Activated CD8-positive, alpha-beta T cell treated with anti-CD3 and anti-CD28 coated beads, Interleukin-2, amount 10 ng/mL, durations not matched to agents 7 days and 5 days (primary cell): Measurements from ENCODE around the gene ADH5. TPM values are rescaled to one million over a fixed set of nuclear protein-coding genes. Genes with fewer than 3 reads are reported as not detected.
"Not testable (repeated sequence)": the region's sequence is repeated elsewhere in the genome, so short reads cannot be mapped to it uniquely, and the experiment has no call there.

Experiments used
- ATAC-seq: fragments of 150-1000 bp; cut with Tn5 transposase; one replicate; pipeline ENCODE4 v1.10.0; 2021; ENCODE audit warnings: moderate library complexity
- CTCF ChIA-PET: fragments of 350-600 bp; sonication (Branson Sonifier 250); formaldehyde crosslinking; loops from one replicate; lab custom pipeline; 2021; ENCODE audit warnings: antibody characterized with exemption; lab: Charles Lee
- POLR2A ChIA-PET: fragments of 350-600 bp; sonication (Branson Sonifier 250); formaldehyde crosslinking; loops from one replicate; lab custom pipeline; 2021; ENCODE audit warnings: antibody characterized with exemption; lab: Charles Lee
- DNase-seq: peaks from one replicate; pipeline ENCODE4 v3.0.0-alpha.2; 2020
- H3K27ac Mint-ChIP-seq: one replicate; pipeline ENCODE4 v1.8.0; 2021; ENCODE audit warnings: mild to moderate bottlenecking, mixed read lengths
- H3K27me3 Mint-ChIP-seq: one replicate; pipeline ENCODE4 v1.8.0; 2021; ENCODE audit warnings: low read depth, mixed read lengths
- H3K36me3 Mint-ChIP-seq: one replicate; pipeline ENCODE4 v1.8.0; 2021; ENCODE audit warnings: low read depth, mixed read lengths
- H3K4me1 Mint-ChIP-seq: one replicate; pipeline ENCODE4 v1.8.0; 2021; ENCODE audit warnings: low read depth, mixed read lengths
- H3K4me3 Mint-ChIP-seq: one replicate; pipeline ENCODE4 v1.8.0; 2021; ENCODE audit warnings: mild to moderate bottlenecking, mixed read lengths
- H3K9me3 Mint-ChIP-seq: one replicate; pipeline ENCODE4 v1.8.0; 2022; ENCODE audit warnings: mixed read lengths; ENCODE audit not compliant: insufficient read depth
- total RNA-seq, 2 experiments: library from RNA; stranded (reverse); gene quantifications; one replicate each; pipeline ENCODE4 v1.2.3, GENCODE V29; 2021

The ADH5 gene
- 100 to 1,000 TPM; 107 to 113 TPM for total RNA-seq

GRCh38 chr4:99088481-99089365 lies at the start of gene ADH5:
Gene ADH5, minus strand, starts transcription at chr4:99088788. Its CDS starts 88 bp downstream, at chr4:99088700.
- H3K9me3 Mint-ChIP-seq, result no peaks in the 10 kb centered on the region
- peak within 1 kb of the TSS; percentile 97 for H3K4me3 Mint-ChIP-seq
- H3K36me3 Mint-ChIP-seq, result peaks cover 20% of the 10 kb centered on the region
- no peaks in the 10 kb centered on the region for H3K27me3 Mint-ChIP-seq
- peak; percentile 94 for DNase-seq
- peak; percentile 97 for ATAC-seq
- CTCF ChIA-PET, result interaction anchor here (1.3 to 2.8 kb wide), 5 partner anchors 33 to 945 kb away, joined by 3 to 38 read pairs (median 5); partner anchors contain the start of genes METAP1 and STPG2
- peaks cover 45% of the 10 kb centered on the region for H3K4me1 Mint-ChIP-seq
- POLR2A ChIA-PET, result interaction anchor here (0.6 to 2.8 kb wide), 23 partner anchors 9 to 945 kb away, joined by 3 to 59 read pairs (median 4); partner anchors contain the start of genes DAPP1, EIF4E, LAMTOR3 and METAP1
- H3K27ac Mint-ChIP-seq, result peak within 1 kb of the TSS; percentile 99

- no peak overlapping the region for H3K4me3 Mint-ChIP-seq
- ATAC-seq (no peak), DNase-seq (no peak)
- H3K4me1 Mint-ChIP-seq, result no peaks in the 10 kb centered on the region
- H3K36me3 Mint-ChIP-seq, result no peaks in the 10 kb centered on the region
- H3K27ac Mint-ChIP-seq, result no peak overlapping the region
- ChIA-PET CTCF (no interaction called here), POLR2A (no interaction called here)
- peaks cover 2% of the 10 kb centered on the region for H3K27me3 Mint-ChIP-seq
- no peaks in the 10 kb centered on the region for H3K9me3 Mint-ChIP-seq
Measured at GRCh38 chr4:99136329-99136728, 47.7 kb upstream of the ADH5 start.

DNA sequence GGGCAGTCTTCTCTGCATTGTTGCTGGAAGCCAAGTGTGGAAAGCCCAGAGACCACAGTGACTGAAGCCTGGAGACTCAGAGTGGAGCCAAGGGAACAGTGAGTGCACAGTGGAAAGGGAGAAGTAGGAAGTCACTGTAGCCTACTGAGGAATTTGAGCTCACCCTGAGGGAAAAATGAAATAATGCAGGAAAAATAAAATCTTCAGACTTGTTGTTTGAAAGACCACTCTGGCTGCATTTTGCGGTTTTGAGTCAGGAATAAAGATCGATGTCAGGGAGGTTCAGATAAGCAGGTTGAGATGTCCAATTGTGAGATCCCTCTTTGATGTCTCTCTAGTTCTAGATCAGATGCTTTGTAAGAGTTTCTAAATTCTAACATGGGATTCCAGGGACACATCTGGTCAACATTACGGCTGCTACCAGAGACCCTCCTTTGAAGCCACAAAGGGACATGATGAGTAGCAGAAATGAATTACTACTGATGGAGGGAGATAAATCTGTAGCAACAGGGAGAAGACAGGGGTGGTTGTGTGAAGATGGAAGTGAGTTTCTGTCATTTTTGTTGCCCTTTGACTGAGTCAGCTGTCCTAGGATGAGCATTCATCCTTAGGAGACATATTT lies 47.1 kb upstream of the ADH5 start:
- POLR2A ChIA-PET, result no interaction called here

GRCh38 chr4:99134586-99134985 lies 46.0 kb upstream of the ADH5 start:
- no peaks in the 10 kb centered on the region for H3K36me3 Mint-ChIP-seq
- H3K4me3 Mint-ChIP-seq, result no peak overlapping the region
- no peaks in the 10 kb centered on the region for H3K9me3 Mint-ChIP-seq
- H3K27me3 Mint-ChIP-seq, result peaks cover 2% of the 10 kb centered on the region
- DNase-seq (no peak), ATAC-seq (no peak)
- H3K4me1 Mint-ChIP-seq, result no peaks in the 10 kb centered on the region
- ChIA-PET POLR2A (no interaction called here), CTCF (no interaction called here)
- no peak overlapping the region for H3K27ac Mint-ChIP-seq

More for the DNA sequence above, 47.1 kb upstream of the ADH5 start:
- no peaks in the 10 kb centered on the region for H3K36me3 Mint-ChIP-seq
- CTCF ChIA-PET, result no interaction called here
- no peak overlapping the region for H3K4me3 Mint-ChIP-seq
- no peaks in the 10 kb centered on the region for H3K4me1 Mint-ChIP-seq
- no peak for ATAC-seq
- DNase-seq, result no peak
- H3K9me3 Mint-ChIP-seq, result no peaks in the 10 kb centered on the region
- H3K27ac Mint-ChIP-seq, result no peak overlapping the region
- H3K27me3 Mint-ChIP-seq, result peaks cover 2% of the 10 kb centered on the region

DNA sequence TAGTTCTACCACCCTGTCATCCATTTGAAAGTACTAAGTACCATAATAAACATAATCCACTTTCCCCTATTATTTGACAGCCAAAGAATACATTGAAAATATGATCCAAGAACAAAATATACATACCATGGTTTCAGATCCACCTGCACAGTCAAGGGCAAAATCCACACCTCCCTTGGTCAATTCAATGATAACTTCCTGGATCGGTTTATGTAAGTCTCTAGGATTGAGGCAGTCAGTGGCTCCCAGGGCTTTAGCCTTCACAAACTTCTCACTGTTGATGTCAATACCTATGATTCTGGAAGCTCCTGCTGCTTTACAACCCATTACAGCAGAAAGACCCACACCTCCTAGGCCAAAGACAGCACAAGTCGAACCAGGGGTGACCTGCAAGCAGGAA lies 42.8 kb upstream of the ADH5 start:
- ChIA-PET CTCF (no interaction called here), POLR2A (interaction anchor here (1.3 kb wide), 1 partner anchor 43 kb away, joined by 4 read pairs; the partner anchor contains the start of gene ADH5)
- Mint-ChIP-seq H3K36me3 (no peaks in the 10 kb centered on the region), H3K27ac (no peak overlapping the region), H3K4me1 (no peaks in the 10 kb centered on the region), H3K9me3 (no peaks in the 10 kb centered on the region), H3K27me3 (peaks cover 2% of the 10 kb centered on the region), H3K4me3 (no peak overlapping the region)
- DNase-seq, result no peak
- ATAC-seq, result no peak

- Mint-ChIP-seq H3K27me3 (peaks cover 3% of the 10 kb centered on the region), H3K4me1 (no peaks in the 10 kb centered on the region), H3K9me3 (no peaks in the 10 kb centered on the region), H3K27ac (no peak overlapping the region), H3K4me3 (no peak overlapping the region), H3K36me3 (no peaks in the 10 kb centered on the region)
- CTCF ChIA-PET, result no interaction called here
- DNase-seq (no peak), ATAC-seq (no peak)
- POLR2A ChIA-PET, result no interaction called here
Measured at GRCh38 chr4:99126376-99126775, 37.8 kb upstream of the ADH5 start.

- Mint-ChIP-seq H3K4me1 (no peaks in the 10 kb centered on the region), H3K9me3 (no peaks in the 10 kb centered on the region), H3K4me3 (no peak overlapping the region), H3K27me3 (peaks cover 3% of the 10 kb centered on the region), H3K36me3 (no peaks in the 10 kb centered on the region), H3K27ac (no peak overlapping the region)
- ChIA-PET CTCF (interaction anchor here (1.6 to 1.9 kb wide), 2 partner anchors 284 to 290 kb away, joined by 4 to 6 read pairs; no protein-coding TSS in a partner anchor), POLR2A (no interaction called here)
- ATAC-seq (no peak), DNase-seq (no peak)
Measured at GRCh38 chr4:99121008-99121407, 32.4 kb upstream of the ADH5 start.

DNA sequence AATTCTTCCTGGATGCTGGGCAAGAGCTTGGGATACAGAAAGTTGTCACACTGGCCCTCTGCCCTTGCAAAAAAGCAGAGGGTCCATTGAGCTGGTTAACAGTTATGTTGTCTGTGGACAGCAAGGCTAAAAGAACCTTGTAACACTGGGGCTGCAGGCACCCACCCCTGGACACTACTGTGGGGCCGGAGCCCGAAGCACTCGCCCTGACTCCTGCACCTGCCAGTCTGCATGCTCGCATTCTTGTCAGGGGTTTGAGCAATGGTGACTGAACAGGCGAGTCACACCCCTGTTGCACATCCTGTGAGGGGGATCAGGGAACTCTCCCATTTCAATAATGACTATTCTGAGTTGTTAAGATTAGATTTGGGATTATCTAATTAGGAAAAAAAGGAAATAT lies 31.9 kb upstream of the ADH5 start:
- ChIA-PET POLR2A (no interaction called here), CTCF (interaction anchor here (1.6 to 1.9 kb wide), 2 partner anchors 284 to 291 kb away, joined by 4 to 6 read pairs; no protein-coding TSS in a partner anchor)
- DNase-seq (no peak), ATAC-seq (no peak)
- Mint-ChIP-seq H3K4me3 (no peak overlapping the region), H3K27ac (no peak overlapping the region), H3K27me3 (peaks cover 3% of the 10 kb centered on the region), H3K9me3 (no peaks in the 10 kb centered on the region), H3K36me3 (no peaks in the 10 kb centered on the region), H3K4me1 (no peaks in the 10 kb centered on the region)

GRCh38 chr4:99117876-99118693 lies 29.5 kb upstream of the ADH5 start:
- DNase-seq (no peak), ATAC-seq (no peak)
- CTCF ChIA-PET, result interaction anchor here (1.0 to 1.5 kb wide), 2 partner anchors 345 to 690 kb away, joined by 4 to 6 read pairs; no protein-coding TSS in a partner anchor
- POLR2A ChIA-PET, result no interaction called here
- no peaks in the 10 kb centered on the region for H3K36me3 Mint-ChIP-seq
- H3K9me3 Mint-ChIP-seq, result no peaks in the 10 kb centered on the region
- H3K27me3 Mint-ChIP-seq, result peaks cover 3% of the 10 kb centered on the region
- no peaks in the 10 kb centered on the region for H3K4me1 Mint-ChIP-seq
- no peak overlapping the region for H3K27ac Mint-ChIP-seq
- no peak overlapping the region for H3K4me3 Mint-ChIP-seq

- H3K4me1 Mint-ChIP-seq, H3K4me3 Mint-ChIP-seq, H3K27ac Mint-ChIP-seq, H3K36me3 Mint-ChIP-seq, POLR2A ChIA-PET, H3K27me3 Mint-ChIP-seq, DNase-seq, H3K9me3 Mint-ChIP-seq, ATAC-seq: not testable (repeated sequence)
- CTCF ChIA-PET, result interaction anchor here (1.0 to 1.5 kb wide), 2 partner anchors 346 to 691 kb away, joined by 4 to 6 read pairs; no protein-coding TSS in a partner anchor
Measured at GRCh38 chr4:99117122-99117841, 28.7 kb upstream of the ADH5 start.

DNA sequence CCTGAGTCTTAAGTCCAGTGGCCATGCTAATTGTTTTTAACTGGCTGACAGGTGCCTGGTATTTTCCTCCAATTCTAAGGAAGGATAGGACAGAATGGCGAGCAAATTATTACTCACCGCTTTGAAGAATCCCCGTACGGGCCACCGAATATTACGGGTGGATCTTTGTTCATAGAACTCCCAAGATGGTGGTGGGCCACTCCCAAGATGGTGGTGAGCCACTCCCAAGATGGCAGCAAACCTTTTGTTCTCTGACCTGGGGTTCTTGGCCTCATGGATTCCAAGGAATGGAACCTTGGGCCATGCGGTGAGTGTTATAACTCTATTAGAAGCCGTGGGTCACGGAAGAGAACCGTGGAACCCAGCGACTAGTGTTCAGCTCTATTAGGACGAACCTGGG lies 20.7 kb upstream of the ADH5 start:
- H3K9me3 Mint-ChIP-seq, H3K27ac Mint-ChIP-seq, H3K4me1 Mint-ChIP-seq, DNase-seq, CTCF ChIA-PET, H3K4me3 Mint-ChIP-seq, H3K36me3 Mint-ChIP-seq, H3K27me3 Mint-ChIP-seq, POLR2A ChIA-PET, ATAC-seq: not testable (repeated sequence)
